WTC11 (cell line): ENCODE results near the gene DPYSL4. TPM values are rescaled to one million over a fixed set of nuclear protein-coding genes. Genes with fewer than 3 reads are reported as not detected.

ENCODE experiments used
- ATAC-seq: fragments of 200-7000 bp; cut with Tn5 transposase; 2 replicates; pipeline ENCODE4 v1.10.0; 2021; ENCODE audit warnings: mild to moderate bottlenecking, moderate library complexity
- CTCF ChIA-PET: fragments of 300-600 bp; sonication (Branson Sonifier 250); formaldehyde crosslinking; loops from one replicate; lab custom pipeline; 2021; ENCODE audit warnings: antibody characterized with exemption; lab: Charles Lee
- POLR2A ChIA-PET: fragments of 350-600 bp; sonication (Branson Sonifier 250); formaldehyde crosslinking; loops from one replicate; lab custom pipeline; 2021; ENCODE audit warnings: antibody characterized with exemption; lab: Charles Lee
- DNase-seq: peaks from one replicate; pipeline ENCODE4 v3.0.0; 2021; ENCODE audit warnings: low spot score
- H3K27ac Mint-ChIP-seq: 2 replicates; pipeline ENCODE4 v1.8.0; 2021; ENCODE audit warnings: mixed read lengths
- H3K27me3 Mint-ChIP-seq: 2 replicates; pipeline ENCODE4 v1.8.0; 2021; ENCODE audit warnings: low read depth, mild to moderate bottlenecking, moderate library complexity, mixed read lengths
- H3K36me3 Mint-ChIP-seq: 2 replicates; pipeline ENCODE4 v1.8.0; 2021; ENCODE audit warnings: mixed read lengths
- H3K4me1 Mint-ChIP-seq: 2 replicates; pipeline ENCODE4 v1.8.0; 2022; ENCODE audit warnings: mixed read lengths
- H3K4me3 Mint-ChIP-seq: 2 replicates; pipeline ENCODE4 v1.8.0; 2021; ENCODE audit warnings: mild to moderate bottlenecking, moderate library complexity, mixed read lengths
- H3K9me3 Mint-ChIP-seq: 2 replicates; pipeline ENCODE4 v1.8.0; 2021; ENCODE audit warnings: mixed read lengths
- ESRRA ChIP-seq: sonication (generic); formaldehyde crosslinking; IDR thresholded peaks from 2 replicates; pipeline ENCODE4 v1.8.1; 2022; ENCODE audit warnings: mild to moderate bottlenecking, missing genetic modification reagents, borderline replicate concordance
- ETV6 ChIP-seq: sonication (generic); formaldehyde crosslinking; IDR thresholded peaks from 2 replicates; pipeline ENCODE4 v1.8.1; 2022; ENCODE audit warnings: mild to moderate bottlenecking, missing genetic modification reagents
- GABPB1 ChIP-seq: sonication (generic); formaldehyde crosslinking; IDR thresholded peaks from 2 replicates; pipeline ENCODE4 v1.8.1; 2023; ENCODE audit warnings: mild to moderate bottlenecking, missing genetic modification reagents
- NFYB ChIP-seq: sonication (generic); formaldehyde crosslinking; conservative IDR thresholded peaks from 2 replicates; pipeline ENCODE4 v1.8.0; 2022; ENCODE audit warnings: low read depth, missing genetic modification reagents
- NR2C2 ChIP-seq: sonication (generic); formaldehyde crosslinking; IDR thresholded peaks from 2 replicates; pipeline ENCODE4 v1.8.0; 2022; ENCODE audit warnings: mild to moderate bottlenecking, missing genetic modification reagents
- RORB ChIP-seq: fragments of 250-450 bp; sonication (Bioruptor Pico); IDR thresholded peaks from 2 replicates; pipeline ENCODE4 v1.9.0; 2021; ENCODE audit warnings: mild to moderate bottlenecking
- SP1 ChIP-seq: sonication (generic); formaldehyde crosslinking; conservative IDR thresholded peaks from 2 replicates; pipeline ENCODE4 v1.8.1; 2022; ENCODE audit warnings: missing genetic modification reagents
- TCF7 ChIP-seq: sonication (generic); formaldehyde crosslinking; IDR thresholded peaks from 2 replicates; pipeline ENCODE4 v1.8.0; 2022; ENCODE audit warnings: mild to moderate bottlenecking, low read depth, missing genetic modification reagents, moderate library complexity
- TEAD1 ChIP-seq: sonication (generic); formaldehyde crosslinking; IDR thresholded peaks from 2 replicates; pipeline ENCODE4 v1.8.0; 2022; ENCODE audit warnings: mild to moderate bottlenecking, missing genetic modification reagents
- ZBTB43 ChIP-seq: sonication (generic); formaldehyde crosslinking; IDR thresholded peaks from 2 replicates; pipeline ENCODE4 v1.8.1; 2023; ENCODE audit warnings: mild to moderate bottlenecking, missing genetic modification reagents
- ZNF281 ChIP-seq: sonication (generic); formaldehyde crosslinking; IDR thresholded peaks from 2 replicates; pipeline ENCODE4 v1.8.0; 2023; ENCODE audit warnings: mild to moderate bottlenecking, missing genetic modification reagents
- total RNA-seq: library from RNA; stranded (reverse); gene quantifications from 3 replicates; pipeline ENCODE4 v1.2.3, GENCODE V29; 2021
- TF ChIP-seq, protein P1 (sequence below): sonication (generic); formaldehyde crosslinking; conservative IDR thresholded peaks from 2 replicates; pipeline ENCODE4 v1.8.1; 2022; ENCODE audit warnings: mild to moderate bottlenecking, missing genetic modification reagents
- TF ChIP-seq, protein P2 (sequence below): fragments of 200-600 bp; IDR thresholded peaks from 2 replicates; pipeline ENCODE4 v1.8.0; 2022; ENCODE audit warnings: antibody characterized with exemption
- TF ChIP-seq, protein P3 (sequence below): sonication (generic); formaldehyde crosslinking; IDR thresholded peaks from 2 replicates; pipeline ENCODE4 v1.8.1; 2022; ENCODE audit warnings: low read depth, missing genetic modification reagents, borderline replicate concordance
- TF ChIP-seq, protein P4 (sequence below): fragments of 250-450 bp; sonication (Bioruptor Pico); IDR thresholded peaks from 2 replicates; pipeline ENCODE4 v1.8.0; 2021; ENCODE audit warnings: mild to moderate bottlenecking
- TF ChIP-seq, protein P5 (sequence below): sonication (generic); formaldehyde crosslinking; IDR thresholded peaks from 2 replicates; pipeline ENCODE4 v1.8.1; 2023; ENCODE audit warnings: mild to moderate bottlenecking, missing genetic modification reagents, borderline replicate concordance
- TF ChIP-seq, protein P6 (sequence below): sonication (generic); formaldehyde crosslinking; IDR thresholded peaks from 2 replicates; pipeline ENCODE4 v1.8.0; 2022; ENCODE audit warnings: mild to moderate bottlenecking, missing genetic modification reagents

DPYSL4 gene
- total RNA-seq, 1 experiment from 2014 or later = 17.0 TPM

- Mint-ChIP-seq H3K27me3 (no peaks in the 10 kb centered on the region), H3K4me3 (no peak overlapping the region), H3K27ac (no peak overlapping the region), H3K36me3 (no peaks in the 10 kb centered on the region), H3K9me3 (no peaks in the 10 kb centered on the region), H3K4me1 (peaks cover 9% of the 10 kb centered on the region)
- ATAC-seq = no peak
- POLR2A ChIA-PET = no interaction called here
- DNase-seq = peak; percentile 13
- TF ChIP-seq, protein P1, sequence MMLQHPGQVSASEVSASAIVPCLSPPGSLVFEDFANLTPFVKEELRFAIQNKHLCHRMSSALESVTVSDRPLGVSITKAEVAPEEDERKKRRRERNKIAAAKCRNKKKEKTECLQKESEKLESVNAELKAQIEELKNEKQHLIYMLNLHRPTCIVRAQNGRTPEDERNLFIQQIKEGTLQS (CRISPR knock-in tag) = no peak
- TF ChIP-seq ZNF281 (no peak), ESRRA (CRISPR knock-in tag) (no peak), ZBTB43 (CRISPR knock-in tag) (no peak), RORB (CRISPR knock-in tag) (no peak), TEAD1 (CRISPR knock-in tag) (no peak), GABPB1 (CRISPR knock-in tag) (no peak), ETV6 (CRISPR knock-in tag) (no peak), NFYB (no peak), SP1 (CRISPR knock-in tag) (no peak), TCF7 (CRISPR knock-in tag) (no peak), NR2C2 (CRISPR knock-in tag) (no peak)
- TF ChIP-seq, protein P2, sequence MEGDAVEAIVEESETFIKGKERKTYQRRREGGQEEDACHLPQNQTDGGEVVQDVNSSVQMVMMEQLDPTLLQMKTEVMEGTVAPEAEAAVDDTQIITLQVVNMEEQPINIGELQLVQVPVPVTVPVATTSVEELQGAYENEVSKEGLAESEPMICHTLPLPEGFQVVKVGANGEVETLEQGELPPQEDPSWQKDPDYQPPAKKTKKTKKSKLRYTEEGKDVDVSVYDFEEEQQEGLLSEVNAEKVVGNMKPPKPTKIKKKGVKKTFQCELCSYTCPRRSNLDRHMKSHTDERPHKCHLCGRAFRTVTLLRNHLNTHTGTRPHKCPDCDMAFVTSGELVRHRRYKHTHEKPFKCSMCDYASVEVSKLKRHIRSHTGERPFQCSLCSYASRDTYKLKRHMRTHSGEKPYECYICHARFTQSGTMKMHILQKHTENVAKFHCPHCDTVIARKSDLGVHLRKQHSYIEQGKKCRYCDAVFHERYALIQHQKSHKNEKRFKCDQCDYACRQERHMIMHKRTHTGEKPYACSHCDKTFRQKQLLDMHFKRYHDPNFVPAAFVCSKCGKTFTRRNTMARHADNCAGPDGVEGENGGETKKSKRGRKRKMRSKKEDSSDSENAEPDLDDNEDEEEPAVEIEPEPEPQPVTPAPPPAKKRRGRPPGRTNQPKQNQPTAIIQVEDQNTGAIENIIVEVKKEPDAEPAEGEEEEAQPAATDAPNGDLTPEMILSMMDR = no peak
- TF ChIP-seq, protein P3, sequence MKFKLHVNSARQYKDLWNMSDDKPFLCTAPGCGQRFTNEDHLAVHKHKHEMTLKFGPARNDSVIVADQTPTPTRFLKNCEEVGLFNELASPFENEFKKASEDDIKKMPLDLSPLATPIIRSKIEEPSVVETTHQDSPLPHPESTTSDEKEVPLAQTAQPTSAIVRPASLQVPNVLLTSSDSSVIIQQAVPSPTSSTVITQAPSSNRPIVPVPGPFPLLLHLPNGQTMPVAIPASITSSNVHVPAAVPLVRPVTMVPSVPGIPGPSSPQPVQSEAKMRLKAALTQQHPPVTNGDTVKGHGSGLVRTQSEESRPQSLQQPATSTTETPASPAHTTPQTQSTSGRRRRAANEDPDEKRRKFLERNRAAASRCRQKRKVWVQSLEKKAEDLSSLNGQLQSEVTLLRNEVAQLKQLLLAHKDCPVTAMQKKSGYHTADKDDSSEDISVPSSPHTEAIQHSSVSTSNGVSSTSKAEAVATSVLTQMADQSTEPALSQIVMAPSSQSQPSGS (CRISPR knock-in tag) = no peak
- TF ChIP-seq, protein P4, sequence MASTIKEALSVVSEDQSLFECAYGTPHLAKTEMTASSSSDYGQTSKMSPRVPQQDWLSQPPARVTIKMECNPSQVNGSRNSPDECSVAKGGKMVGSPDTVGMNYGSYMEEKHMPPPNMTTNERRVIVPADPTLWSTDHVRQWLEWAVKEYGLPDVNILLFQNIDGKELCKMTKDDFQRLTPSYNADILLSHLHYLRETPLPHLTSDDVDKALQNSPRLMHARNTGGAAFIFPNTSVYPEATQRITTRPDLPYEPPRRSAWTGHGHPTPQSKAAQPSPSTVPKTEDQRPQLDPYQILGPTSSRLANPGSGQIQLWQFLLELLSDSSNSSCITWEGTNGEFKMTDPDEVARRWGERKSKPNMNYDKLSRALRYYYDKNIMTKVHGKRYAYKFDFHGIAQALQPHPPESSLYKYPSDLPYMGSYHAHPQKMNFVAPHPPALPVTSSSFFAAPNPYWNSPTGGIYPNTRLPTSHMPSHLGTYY = no peak
- TF ChIP-seq, protein P5, sequence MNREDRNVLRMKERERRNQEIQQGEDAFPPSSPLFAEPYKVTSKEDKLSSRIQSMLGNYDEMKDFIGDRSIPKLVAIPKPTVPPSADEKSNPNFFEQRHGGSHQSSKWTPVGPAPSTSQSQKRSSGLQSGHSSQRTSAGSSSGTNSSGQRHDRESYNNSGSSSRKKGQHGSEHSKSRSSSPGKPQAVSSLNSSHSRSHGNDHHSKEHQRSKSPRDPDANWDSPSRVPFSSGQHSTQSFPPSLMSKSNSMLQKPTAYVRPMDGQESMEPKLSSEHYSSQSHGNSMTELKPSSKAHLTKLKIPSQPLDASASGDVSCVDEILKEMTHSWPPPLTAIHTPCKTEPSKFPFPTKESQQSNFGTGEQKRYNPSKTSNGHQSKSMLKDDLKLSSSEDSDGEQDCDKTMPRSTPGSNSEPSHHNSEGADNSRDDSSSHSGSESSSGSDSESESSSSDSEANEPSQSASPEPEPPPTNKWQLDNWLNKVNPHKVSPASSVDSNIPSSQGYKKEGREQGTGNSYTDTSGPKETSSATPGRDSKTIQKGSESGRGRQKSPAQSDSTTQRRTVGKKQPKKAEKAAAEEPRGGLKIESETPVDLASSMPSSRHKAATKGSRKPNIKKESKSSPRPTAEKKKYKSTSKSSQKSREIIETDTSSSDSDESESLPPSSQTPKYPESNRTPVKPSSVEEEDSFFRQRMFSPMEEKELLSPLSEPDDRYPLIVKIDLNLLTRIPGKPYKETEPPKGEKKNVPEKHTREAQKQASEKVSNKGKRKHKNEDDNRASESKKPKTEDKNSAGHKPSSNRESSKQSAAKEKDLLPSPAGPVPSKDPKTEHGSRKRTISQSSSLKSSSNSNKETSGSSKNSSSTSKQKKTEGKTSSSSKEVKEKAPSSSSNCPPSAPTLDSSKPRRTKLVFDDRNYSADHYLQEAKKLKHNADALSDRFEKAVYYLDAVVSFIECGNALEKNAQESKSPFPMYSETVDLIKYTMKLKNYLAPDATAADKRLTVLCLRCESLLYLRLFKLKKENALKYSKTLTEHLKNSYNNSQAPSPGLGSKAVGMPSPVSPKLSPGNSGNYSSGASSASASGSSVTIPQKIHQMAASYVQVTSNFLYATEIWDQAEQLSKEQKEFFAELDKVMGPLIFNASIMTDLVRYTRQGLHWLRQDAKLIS = no peak
- TF ChIP-seq, protein P6, sequence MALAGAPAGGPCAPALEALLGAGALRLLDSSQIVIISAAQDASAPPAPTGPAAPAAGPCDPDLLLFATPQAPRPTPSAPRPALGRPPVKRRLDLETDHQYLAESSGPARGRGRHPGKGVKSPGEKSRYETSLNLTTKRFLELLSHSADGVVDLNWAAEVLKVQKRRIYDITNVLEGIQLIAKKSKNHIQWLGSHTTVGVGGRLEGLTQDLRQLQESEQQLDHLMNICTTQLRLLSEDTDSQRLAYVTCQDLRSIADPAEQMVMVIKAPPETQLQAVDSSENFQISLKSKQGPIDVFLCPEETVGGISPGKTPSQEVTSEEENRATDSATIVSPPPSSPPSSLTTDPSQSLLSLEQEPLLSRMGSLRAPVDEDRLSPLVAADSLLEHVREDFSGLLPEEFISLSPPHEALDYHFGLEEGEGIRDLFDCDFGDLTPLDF (CRISPR knock-in tag) = no peak
- CTCF ChIA-PET = interaction anchor here (0.6 to 1.2 kb wide), 2 partner anchors 16 to 46 kb away, joined by 3 read pairs; no protein-coding TSS in a partner anchor
Measured at GRCh38 chr10:132146941-132147915, 39.5 kb upstream of the DPYSL4 start.
